ENCODE measurements around the gene SLC25A45. TPM values are rescaled to one million over a fixed set of nuclear protein-coding genes. Genes with fewer than 3 reads are reported as not detected.

The SLC25A45 gene
- total RNA-seq, result 15.5 and 16.8 TPM in 2 replicates

DNA sequence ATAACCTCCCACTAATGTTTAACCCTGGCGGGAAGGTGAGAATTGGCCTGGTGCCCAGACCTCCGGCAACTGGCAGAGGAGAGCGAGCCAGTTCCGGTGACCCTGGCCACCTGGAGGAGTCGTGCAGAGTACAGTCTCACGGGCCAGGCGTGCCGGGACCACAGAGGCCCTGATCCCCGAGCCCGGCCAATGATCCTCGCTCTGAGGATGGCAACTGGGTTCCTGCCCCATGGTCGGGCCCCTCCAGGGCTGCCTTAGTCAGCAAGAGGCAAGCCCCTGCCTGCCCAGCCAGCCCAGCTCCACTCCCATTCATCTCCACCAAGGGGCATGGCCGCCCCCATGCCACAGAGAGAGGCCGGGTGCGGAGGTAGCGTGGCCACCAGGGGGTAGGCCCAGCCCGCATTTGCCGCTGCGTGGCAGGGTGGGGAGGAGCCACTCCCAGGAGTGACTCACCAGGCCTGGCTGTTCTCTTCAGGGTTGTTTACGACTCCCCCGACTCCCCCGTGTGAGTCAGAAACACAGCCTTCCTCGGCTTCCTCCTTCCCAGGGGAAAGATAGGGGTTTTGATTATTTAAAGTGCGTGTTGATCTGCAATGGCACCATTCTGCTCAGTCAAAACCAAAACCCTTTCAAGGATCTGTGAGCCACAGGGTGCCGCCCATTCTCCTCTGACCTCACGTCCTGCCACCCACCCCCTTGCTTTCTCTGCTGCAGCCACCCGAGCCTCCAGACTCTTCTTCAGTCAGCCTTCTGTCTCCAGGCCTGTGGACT is at the start of gene SLC25A45:
Gene SLC25A45 (minus strand): TSS at position 614 of the 771 bp plus-strand sequence. CDS start 695 bp downstream, outside the sequence.
- H3K36me3 Mint-ChIP-seq (ENCODE audit: low read depth), result no peaks in the 10 kb centered on the region
- H3K27me3 Mint-ChIP-seq, result no peaks in the 10 kb centered on the region
- DNase-seq, result peak; percentile 97
- H3K4me3 Mint-ChIP-seq, result peak within 1 kb of the TSS; percentile 83
- intact Hi-C loops (cut with micrococcal nuclease), result loop anchor here (1.0 kb wide), 7 partner anchors 16 to 128 kb away; partner anchors contain the start of gene NEAT1
- H3K27ac Mint-ChIP-seq, result peak within 1 kb of the TSS; percentile 96
- peaks cover 40% of the 10 kb centered on the region for H3K4me1 Mint-ChIP-seq
- H3K9me3 Mint-ChIP-seq, result no peaks in the 10 kb centered on the region

DNA sequence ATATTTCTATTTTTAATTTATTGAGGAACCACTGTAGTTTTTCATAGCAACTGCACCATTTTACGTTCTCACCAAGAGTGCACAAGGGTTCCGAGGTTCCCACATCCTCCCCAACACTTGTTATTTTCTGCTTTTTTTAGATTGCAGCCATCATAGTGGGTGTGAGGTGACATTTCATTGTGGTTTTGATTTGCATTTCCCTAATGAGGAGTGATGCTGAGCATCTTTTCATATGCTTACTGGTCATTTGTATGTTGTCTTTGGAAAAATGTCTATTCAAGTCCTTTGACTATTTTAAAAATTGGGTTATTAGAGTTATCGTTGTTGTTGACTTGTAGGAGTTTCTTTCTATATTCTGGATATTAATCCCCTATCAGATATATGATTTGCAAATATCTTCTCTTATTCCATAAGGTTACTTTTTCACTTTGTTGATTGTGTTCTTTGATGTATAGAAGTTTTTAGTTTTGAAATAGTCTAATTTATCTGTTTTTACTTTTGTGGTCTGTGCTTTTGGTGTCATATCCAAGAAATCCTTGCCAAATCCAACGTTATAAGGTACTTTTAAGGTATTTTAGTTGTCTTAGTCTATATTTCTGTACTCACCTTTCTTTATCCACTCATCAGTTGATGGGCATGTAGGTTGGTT is 49.1 kb upstream of the SLC25A45 start:
- intact Hi-C loops (cut with micrococcal nuclease), result loop anchor here (5.0 kb wide), 1 partner anchor 36 kb away; no protein-coding TSS in a partner anchor
- peak overlapping the region; percentile 67 for H3K4me3 Mint-ChIP-seq
- peaks cover 59% of the 10 kb centered on the region for H3K36me3 Mint-ChIP-seq (ENCODE audit: low read depth)
- peak; percentile 79 for DNase-seq
- H3K27ac Mint-ChIP-seq, result peak overlapping the region; percentile 81
- H3K9me3 Mint-ChIP-seq, result no peaks in the 10 kb centered on the region
- H3K4me1 Mint-ChIP-seq, result peaks cover 85% of the 10 kb centered on the region
- no peaks in the 10 kb centered on the region for H3K27me3 Mint-ChIP-seq

- H3K4me1 Mint-ChIP-seq, result peaks cover 83% of the 10 kb centered on the region
- no peaks in the 10 kb centered on the region for H3K27me3 Mint-ChIP-seq
- H3K36me3 Mint-ChIP-seq (ENCODE audit: low read depth), result peaks cover 58% of the 10 kb centered on the region
- peak overlapping the region; percentile 100 for H3K27ac Mint-ChIP-seq
- H3K9me3 Mint-ChIP-seq, result no peaks in the 10 kb centered on the region
- intact Hi-C loops (cut with micrococcal nuclease), result loop anchor here (1.0 to 5.0 kb wide), 2 partner anchors 37 to 48 kb away; partner anchors contain the start of gene SLC25A45
- H3K4me3 Mint-ChIP-seq, result peak overlapping the region; percentile 100
- DNase-seq, result peak; percentile 78
Measured at GRCh38 chr11:65430406-65431217, 48.2 kb upstream of the SLC25A45 start.

- Mint-ChIP-seq H3K27me3 (no peaks in the 10 kb centered on the region), H3K27ac (peak overlapping the region; percentile 100), H3K4me3 (peak overlapping the region; percentile 100), H3K36me3 (ENCODE audit: low read depth) (peaks cover 60% of the 10 kb centered on the region), H3K4me1 (peaks cover 81% of the 10 kb centered on the region), H3K9me3 (no peaks in the 10 kb centered on the region)
- DNase-seq, result peak; percentile 85
- intact Hi-C loops (cut with micrococcal nuclease), result loop anchor here (1.0 to 5.0 kb wide), 3 partner anchors 37 to 48 kb away; partner anchors contain the start of gene SLC25A45
Measured at GRCh38 chr11:65429724-65430405, 47.4 kb upstream of the SLC25A45 start.

DNA sequence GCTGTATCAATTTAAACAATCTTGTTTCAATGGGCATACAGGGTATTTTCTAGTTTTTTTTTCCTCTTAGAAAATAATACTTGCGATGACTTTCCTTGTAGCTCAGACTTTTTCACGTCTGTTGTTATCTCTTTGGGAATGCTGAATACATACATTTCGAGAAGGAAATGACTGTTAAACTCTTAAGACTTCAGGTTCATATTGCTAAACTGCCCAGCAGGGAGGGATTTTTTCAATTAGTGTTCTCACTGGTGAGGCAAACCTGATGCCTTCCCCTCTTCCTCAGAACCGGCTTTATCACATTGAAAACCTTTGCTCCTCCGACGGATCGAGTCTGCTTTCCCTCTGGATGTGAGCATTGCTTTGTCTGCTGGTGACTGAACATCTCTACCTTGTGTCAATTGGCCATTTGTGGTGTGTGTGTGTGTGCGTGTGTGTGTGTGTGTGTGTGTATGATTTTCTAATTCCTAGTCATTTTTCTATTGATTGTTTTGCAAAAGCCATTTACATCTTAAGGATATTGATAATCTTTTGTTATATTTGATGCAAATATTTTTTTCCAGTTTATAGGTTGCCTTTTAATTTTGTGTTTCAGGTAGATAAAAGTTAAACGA is 46.7 kb upstream of the SLC25A45 start:
- peaks cover 2% of the 10 kb centered on the region for H3K27me3 Mint-ChIP-seq
- H3K9me3 Mint-ChIP-seq, result no peaks in the 10 kb centered on the region
- intact Hi-C loops (cut with micrococcal nuclease), result loop anchor here (2.0 kb wide), 1 partner anchor 48 kb away; no protein-coding TSS in a partner anchor
- peak; percentile 78 for DNase-seq
- peak overlapping the region; percentile 100 for H3K27ac Mint-ChIP-seq
- H3K4me1 Mint-ChIP-seq, result peaks cover 81% of the 10 kb centered on the region
- H3K36me3 Mint-ChIP-seq (ENCODE audit: low read depth), result peaks cover 60% of the 10 kb centered on the region
- H3K4me3 Mint-ChIP-seq, result peak overlapping the region; percentile 100

DNA sequence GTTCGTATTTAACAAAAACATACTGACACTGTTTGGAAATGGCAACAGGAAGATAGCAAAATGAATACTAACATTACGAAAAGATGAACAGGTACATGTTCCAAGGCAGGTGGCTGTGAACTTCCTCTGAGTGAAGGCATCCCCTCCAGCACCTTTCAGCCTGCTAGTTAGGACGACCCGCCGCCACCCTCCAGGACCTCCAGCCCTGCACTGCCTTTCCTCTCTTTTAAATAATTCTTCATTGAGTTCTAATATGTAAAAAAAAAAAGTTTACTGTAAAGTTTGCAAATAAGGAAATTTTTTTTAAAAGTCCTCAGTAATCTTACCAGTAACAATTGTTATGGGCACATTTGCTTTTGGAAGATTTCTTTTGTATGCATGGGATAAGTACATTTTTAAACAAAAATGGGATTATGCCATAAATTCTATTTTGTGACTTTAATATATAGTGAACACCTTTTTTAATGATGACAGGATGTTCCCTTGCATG is 46.2 kb upstream of the SLC25A45 start:
- intact Hi-C loops (cut with micrococcal nuclease), result loop anchor here (2.0 kb wide), 1 partner anchor 48 kb away; no protein-coding TSS in a partner anchor
- peaks cover 2% of the 10 kb centered on the region for H3K27me3 Mint-ChIP-seq
- H3K36me3 Mint-ChIP-seq (ENCODE audit: low read depth), result peaks cover 63% of the 10 kb centered on the region
- peak overlapping the region; percentile 100 for H3K4me3 Mint-ChIP-seq
- H3K27ac Mint-ChIP-seq, result peak overlapping the region; percentile 100
- H3K4me1 Mint-ChIP-seq, result peaks cover 80% of the 10 kb centered on the region
- no peaks in the 10 kb centered on the region for H3K9me3 Mint-ChIP-seq
- peak; percentile 74 for DNase-seq

GRCh38 chr11:65427691-65428577 is 45.5 kb upstream of the SLC25A45 start:
- Mint-ChIP-seq H3K4me3 (peak overlapping the region; percentile 100), H3K27ac (peak overlapping the region; percentile 100), H3K9me3 (no peaks in the 10 kb centered on the region), H3K27me3 (peaks cover 3% of the 10 kb centered on the region), H3K4me1 (peaks cover 77% of the 10 kb centered on the region), H3K36me3 (ENCODE audit: low read depth) (peaks cover 66% of the 10 kb centered on the region)
- DNase-seq, result peak; percentile 83
- intact Hi-C loops (cut with micrococcal nuclease), result loop anchor here (2.0 kb wide), 1 partner anchor 49 kb away; no protein-coding TSS in a partner anchor

DNA sequence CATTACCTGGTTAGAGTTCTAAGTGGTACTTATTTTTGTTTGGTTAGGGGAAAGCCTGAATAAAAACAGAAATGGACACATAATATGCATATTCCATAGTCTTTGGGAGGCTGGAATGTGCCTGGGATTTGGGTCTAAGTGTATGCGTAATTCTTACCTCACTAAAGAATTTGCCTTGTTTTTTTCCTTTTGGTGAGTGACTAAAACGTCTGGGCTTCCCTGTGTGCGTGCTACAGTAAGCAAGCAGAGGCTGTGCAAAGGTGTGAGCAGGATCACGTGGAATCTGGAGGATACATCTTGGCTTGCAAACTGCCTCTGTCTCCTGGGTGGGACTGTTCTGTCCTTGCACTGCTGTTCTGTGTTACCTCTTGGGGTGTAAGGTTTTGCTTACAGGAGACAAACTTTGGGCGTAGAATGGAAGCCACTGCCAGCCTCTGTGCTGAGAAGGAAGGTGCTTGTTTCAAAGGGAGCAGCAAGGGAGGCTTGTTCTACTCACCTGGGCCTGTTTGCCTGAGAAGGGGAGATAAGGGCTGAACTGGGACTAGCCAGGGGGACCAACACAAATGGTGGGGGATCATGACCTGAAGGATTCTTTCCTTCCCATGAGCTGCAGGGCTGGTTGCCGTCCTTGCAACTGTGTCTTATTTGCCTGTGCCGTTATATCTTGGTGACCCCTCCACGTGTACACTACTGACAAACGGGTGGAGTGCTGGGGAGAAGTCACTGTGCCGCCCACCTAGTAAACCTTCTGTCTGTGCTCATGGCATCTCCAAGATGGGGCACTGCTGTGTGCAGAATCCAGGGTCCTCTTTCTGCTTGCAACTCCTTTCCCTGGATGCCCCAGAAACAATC is 44.6 kb upstream of the SLC25A45 start:
- Mint-ChIP-seq H3K9me3 (no peaks in the 10 kb centered on the region), H3K4me1 (peaks cover 74% of the 10 kb centered on the region), H3K27me3 (peaks cover 7% of the 10 kb centered on the region), H3K36me3 (ENCODE audit: low read depth) (peaks cover 68% of the 10 kb centered on the region), H3K27ac (peak overlapping the region; percentile 100), H3K4me3 (peak overlapping the region; percentile 100)
- peak; percentile 83 for DNase-seq
- intact Hi-C loops (cut with micrococcal nuclease), result loop anchor here (1.0 kb wide), 1 partner anchor 9 kb away; no protein-coding TSS in a partner anchor

DNA sequence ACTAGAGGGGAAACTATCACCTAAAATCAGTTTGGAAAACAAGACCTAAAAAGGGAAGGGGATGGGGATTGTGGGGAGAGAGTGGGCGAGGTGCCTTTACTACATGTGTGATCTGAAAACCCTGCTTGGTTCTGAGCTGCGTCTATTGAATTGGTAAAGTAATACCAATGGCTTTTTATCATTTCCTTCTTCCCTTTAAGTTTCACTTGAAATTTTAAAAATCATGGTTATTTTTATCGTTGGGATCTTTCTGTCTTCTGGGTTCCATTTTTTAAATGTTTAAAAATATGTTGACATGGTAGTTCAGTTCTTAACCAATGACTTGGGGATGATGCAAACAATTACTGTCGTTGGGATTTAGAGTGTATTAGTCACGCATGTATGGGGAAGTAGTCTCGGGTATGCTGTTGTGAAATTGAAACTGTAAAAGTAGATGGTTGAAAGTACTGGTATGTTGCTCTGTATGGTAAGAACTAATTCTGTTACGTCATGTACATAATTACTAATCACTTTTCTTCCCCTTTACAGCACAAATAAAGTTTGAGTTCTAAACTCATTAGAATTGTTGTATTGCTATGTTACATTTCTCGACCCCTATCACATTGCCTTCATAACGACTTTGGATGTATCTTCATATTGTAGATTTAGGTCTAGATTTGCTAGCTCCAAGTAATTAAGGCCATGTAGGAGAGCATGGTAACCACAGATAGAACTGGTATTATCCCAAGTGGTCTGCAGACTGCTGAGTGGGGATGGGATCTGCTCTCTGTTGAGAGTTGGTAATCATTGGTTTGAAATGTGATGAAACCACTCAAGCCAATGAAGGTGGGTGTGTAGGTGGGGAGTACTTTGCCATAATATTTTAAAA is 43.8 kb upstream of the SLC25A45 start:
- H3K27ac Mint-ChIP-seq, result peak overlapping the region; percentile 100
- intact Hi-C loops (cut with micrococcal nuclease), result loop anchor here (1.0 to 2.0 kb wide), 3 partner anchors 8 to 149 kb away; no protein-coding TSS in a partner anchor
- DNase-seq, result peak; percentile 79
- H3K36me3 Mint-ChIP-seq (ENCODE audit: low read depth), result peaks cover 66% of the 10 kb centered on the region
- H3K4me3 Mint-ChIP-seq, result peak overlapping the region; percentile 100
- peaks cover 68% of the 10 kb centered on the region for H3K4me1 Mint-ChIP-seq
- no peaks in the 10 kb centered on the region for H3K9me3 Mint-ChIP-seq
- H3K27me3 Mint-ChIP-seq, result peaks cover 7% of the 10 kb centered on the region

Data from activated CD4-positive, alpha-beta T cell treated with anti-CD3 and anti-CD28 coated beads, Interleukin-2, amount 10 ng/mL, durations not matched to agents 24 days and 14 days (primary cell).